Measurements from ENCODE around the gene TMIE. TPM values are rescaled to one million over a fixed set of nuclear protein-coding genes. Genes with fewer than 3 reads are reported as not detected.

Gene TMIE
- total RNA-seq, 4 donors from 2014 or later = not detected

DNA sequence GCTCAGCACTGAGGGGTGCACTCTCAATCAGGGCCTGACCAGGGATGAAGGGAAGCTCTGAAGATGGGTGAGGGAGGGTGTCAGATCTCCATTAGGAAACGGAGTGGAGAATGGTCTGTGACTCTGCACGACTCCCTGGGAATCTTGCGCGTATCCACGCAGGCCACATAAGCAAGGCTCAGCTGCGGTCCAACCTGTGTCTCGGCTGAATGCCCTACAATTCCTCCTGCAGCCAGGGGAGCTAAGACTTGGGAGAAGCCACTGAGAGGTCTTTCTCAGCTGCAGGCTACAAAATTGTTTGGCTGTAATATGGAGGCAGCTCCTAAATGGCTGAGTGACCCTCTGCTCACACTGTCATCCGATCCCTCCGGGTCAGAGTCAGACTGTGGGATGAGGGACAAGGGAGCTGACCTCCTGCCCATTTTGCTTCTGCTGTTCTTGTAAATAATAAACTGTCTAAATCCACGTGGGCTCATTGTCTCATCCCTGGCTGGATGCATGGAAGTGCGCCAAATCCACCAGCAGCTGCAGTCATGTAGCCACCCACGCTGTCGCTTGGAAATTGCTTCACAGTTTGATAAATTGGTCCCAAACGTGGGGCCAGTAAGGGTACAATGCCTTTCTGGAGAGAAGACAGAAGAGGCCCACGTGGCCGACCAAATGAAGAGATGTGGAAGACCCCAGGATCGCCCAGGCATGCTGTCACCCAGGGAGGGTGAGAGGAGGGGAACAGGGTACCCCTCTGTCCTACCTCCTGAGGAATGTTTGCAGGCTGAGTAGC lies 38.2 kb upstream of the TMIE start:
- Histone ChIP-seq H3K4me1 (peaks cover 0 to 9% (median 2%) of the 10 kb centered on the region in 4 donors), H3K36me3 (no peaks in the 10 kb centered on the region), H3K9me3 (no peaks in the 10 kb centered on the region), H3K27ac (no peak overlapping the region), H3K27me3 (no peaks in the 10 kb centered on the region), H3K4me3 (no peak overlapping the region)
- TF ChIP-seq POLR2AphosphoS5 (IDR thresholded peaks at IDR 0.05) (no peak), POLR2A (IDR thresholded peaks at IDR 0.05) (no peak), EP300 (IDR thresholded peaks at IDR 0.05; ENCODE audit: low read depth) (no peak)
- TF ChIP-seq, protein P1, sequence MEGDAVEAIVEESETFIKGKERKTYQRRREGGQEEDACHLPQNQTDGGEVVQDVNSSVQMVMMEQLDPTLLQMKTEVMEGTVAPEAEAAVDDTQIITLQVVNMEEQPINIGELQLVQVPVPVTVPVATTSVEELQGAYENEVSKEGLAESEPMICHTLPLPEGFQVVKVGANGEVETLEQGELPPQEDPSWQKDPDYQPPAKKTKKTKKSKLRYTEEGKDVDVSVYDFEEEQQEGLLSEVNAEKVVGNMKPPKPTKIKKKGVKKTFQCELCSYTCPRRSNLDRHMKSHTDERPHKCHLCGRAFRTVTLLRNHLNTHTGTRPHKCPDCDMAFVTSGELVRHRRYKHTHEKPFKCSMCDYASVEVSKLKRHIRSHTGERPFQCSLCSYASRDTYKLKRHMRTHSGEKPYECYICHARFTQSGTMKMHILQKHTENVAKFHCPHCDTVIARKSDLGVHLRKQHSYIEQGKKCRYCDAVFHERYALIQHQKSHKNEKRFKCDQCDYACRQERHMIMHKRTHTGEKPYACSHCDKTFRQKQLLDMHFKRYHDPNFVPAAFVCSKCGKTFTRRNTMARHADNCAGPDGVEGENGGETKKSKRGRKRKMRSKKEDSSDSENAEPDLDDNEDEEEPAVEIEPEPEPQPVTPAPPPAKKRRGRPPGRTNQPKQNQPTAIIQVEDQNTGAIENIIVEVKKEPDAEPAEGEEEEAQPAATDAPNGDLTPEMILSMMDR (IDR thresholded peaks at IDR 0.05) = no peak
- DNase-seq = peak; percentile 18
- 60 to 69% methylated on average over 1 to 17 of the region's 17 CpGs for WGBS, 2 donors (ENCODE audit: low coverage in 1 of 2)
- in situ Hi-C loops (cut with MboI; ENCODE audit: low pct_ligation_motif_present in 1 of 4, low pct_unique_long_range_greater_than_20kb in 1 of 4, low sequenced_read_pairs in 3 of 4) = no loop called here
- intact Hi-C loops (cut with DNase I; ENCODE audit: low total_unique reads) = no loop called here

DNA sequence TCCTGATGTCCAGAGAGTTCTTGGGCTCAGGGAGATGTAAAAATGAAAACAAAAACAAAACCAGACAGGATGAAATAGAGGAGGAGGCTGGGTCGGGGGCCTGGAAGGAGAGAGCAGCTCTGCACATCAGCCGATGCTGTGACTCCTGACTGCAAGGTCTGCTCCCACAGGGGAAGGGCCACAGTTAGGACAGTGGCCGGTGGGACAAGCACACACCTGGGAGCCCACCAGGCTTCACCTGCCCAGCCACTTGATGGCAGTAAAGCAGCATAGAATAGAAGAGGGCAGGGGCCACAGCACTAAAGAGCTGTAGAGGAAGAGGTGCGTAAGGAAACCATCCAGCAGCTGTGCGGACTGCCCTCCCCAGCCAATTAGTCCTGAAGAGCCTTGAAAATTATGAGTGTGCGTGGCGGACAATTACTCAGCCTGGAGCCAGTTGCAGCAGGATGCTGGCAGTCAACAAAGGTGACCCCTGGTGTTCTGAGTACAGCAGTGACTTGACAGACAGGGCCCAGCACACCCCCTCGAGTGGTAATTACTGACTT lies 37.5 kb upstream of the TMIE start:
- H3K4me3 ChIP-seq = no peak overlapping the region
- TF ChIP-seq POLR2AphosphoS5 (IDR thresholded peaks at IDR 0.05) (no peak), POLR2A (IDR thresholded peaks at IDR 0.05) (no peak)
- TF ChIP-seq, protein P1 (IDR thresholded peaks at IDR 0.05) = peak in 2 of 5 experiments; percentile 12 to 26
- peak; percentile 6 for DNase-seq
- H3K27ac ChIP-seq = no peak overlapping the region
- H3K36me3 ChIP-seq = no peaks in the 10 kb centered on the region
- H3K4me1 ChIP-seq = peaks cover 0 to 9% (median 2%) of the 10 kb centered on the region in 4 donors
- WGBS, 2 donors (ENCODE audit: low coverage in 1 of 2) = 59% methylated on average over 8 of the region's 8 CpGs; no CpG with 5 or more reads in 1 of the 2 donors
- in situ Hi-C loops (cut with MboI; ENCODE audit: low pct_ligation_motif_present in 1 of 4, low pct_unique_long_range_greater_than_20kb in 1 of 4, low sequenced_read_pairs in 3 of 4) = no loop called here
- H3K9me3 ChIP-seq = no peaks in the 10 kb centered on the region
- no peaks in the 10 kb centered on the region for H3K27me3 ChIP-seq
- intact Hi-C loops (cut with DNase I; ENCODE audit: low total_unique reads) = no loop called here

DNA sequence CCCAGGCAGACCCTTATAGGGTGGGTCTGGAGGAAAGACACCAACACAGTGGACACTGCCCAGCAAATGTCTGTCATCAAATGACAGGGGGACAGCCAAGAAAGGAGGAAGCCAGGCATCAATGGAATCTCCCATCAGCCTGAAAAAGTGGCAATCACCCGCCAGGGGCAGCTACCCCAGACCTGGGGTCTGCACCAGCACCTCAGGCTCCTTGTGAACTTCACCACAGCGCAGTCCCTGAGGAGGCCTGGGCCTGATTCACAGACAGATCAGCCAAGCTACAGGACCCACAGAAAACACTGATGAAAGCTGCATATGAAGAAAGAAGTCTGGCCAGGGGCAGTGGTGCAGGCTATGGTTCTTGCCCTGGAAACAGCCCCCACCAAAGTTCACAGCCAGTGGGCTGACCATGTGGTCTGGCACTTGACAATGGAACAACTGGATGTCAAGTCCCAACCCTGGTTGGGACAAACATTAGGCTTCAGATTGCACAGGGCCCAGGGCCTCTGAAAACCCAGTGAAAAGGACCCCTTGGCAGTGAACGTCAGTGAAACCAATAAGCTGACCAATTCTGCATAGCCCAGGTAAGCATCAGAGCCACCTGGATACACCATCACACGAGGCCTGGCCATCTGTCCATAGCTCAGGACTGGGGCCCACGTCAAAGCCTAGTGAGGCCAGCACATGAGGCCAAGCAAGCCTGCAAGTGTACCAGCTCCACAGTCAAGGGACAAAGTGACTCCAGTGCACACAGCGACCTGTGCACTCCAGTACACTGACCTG lies 36.8 kb upstream of the TMIE start:
- TF ChIP-seq EP300 (IDR thresholded peaks at IDR 0.05; ENCODE audit: low read depth) (no peak), POLR2AphosphoS5 (IDR thresholded peaks at IDR 0.05) (no peak), POLR2A (IDR thresholded peaks at IDR 0.05) (no peak)
- TF ChIP-seq, protein P1 (IDR thresholded peaks at IDR 0.05) = no peak
- Histone ChIP-seq H3K36me3 (no peaks in the 10 kb centered on the region), H3K27me3 (no peaks in the 10 kb centered on the region), H3K27ac (no peak overlapping the region), H3K4me1 (peaks cover 0 to 9% (median 2%) of the 10 kb centered on the region in 4 donors), H3K4me3 (no peak overlapping the region), H3K9me3 (no peaks in the 10 kb centered on the region)
- DNase-seq = no peak
- in situ Hi-C loops (cut with MboI; ENCODE audit: low pct_ligation_motif_present in 1 of 4, low pct_unique_long_range_greater_than_20kb in 1 of 4, low sequenced_read_pairs in 3 of 4) = no loop called here
- WGBS, 2 donors (ENCODE audit: low coverage in 1 of 2) = 58 to 77% methylated on average over 3 to 6 of the region's 6 CpGs
- intact Hi-C loops (cut with DNase I; ENCODE audit: low total_unique reads) = no loop called here
